Fibroblast of skin of abdomen (primary cell): ENCODE data around the gene SRD5A3.

Experiments
- DNase-seq: peaks from one replicate; pipeline ENCODE4 v3.0.0-alpha.2; 2013

SRD5A3 gene

GRCh38 chr4:55409468-55410171 lies 63.6 kb downstream of the SRD5A3 start:
- peak; percentile 68 for DNase-seq

- no peak for DNase-seq
Observed at GRCh38 chr4:55410431-55410830, 64.4 kb downstream of the SRD5A3 start.

- peak; percentile 16 for DNase-seq
Observed at GRCh38 chr4:55411621-55412020, 65.6 kb downstream of the SRD5A3 start.

DNA sequence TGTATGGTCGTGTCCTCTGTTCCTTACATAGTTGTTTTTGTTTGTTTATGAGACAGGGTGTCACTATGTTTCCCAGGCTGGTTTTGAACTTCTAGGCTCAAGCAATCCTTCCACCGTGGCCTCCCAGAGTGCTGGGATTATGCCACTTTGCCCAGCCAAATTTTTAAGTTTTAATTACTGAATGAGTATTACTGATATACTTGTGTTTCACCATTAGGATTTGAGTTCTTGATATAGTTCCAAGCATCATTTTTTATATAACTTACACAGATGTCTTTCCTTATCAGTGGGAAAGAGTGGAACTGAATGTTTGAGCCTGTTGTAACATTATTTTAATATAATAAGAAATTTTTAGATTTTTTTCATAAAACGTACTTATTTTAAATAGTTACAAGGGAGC lies 70.1 kb downstream of the SRD5A3 start:
- DNase-seq = no peak
